ENCODE data around the gene SLC11A2.

DNA sequence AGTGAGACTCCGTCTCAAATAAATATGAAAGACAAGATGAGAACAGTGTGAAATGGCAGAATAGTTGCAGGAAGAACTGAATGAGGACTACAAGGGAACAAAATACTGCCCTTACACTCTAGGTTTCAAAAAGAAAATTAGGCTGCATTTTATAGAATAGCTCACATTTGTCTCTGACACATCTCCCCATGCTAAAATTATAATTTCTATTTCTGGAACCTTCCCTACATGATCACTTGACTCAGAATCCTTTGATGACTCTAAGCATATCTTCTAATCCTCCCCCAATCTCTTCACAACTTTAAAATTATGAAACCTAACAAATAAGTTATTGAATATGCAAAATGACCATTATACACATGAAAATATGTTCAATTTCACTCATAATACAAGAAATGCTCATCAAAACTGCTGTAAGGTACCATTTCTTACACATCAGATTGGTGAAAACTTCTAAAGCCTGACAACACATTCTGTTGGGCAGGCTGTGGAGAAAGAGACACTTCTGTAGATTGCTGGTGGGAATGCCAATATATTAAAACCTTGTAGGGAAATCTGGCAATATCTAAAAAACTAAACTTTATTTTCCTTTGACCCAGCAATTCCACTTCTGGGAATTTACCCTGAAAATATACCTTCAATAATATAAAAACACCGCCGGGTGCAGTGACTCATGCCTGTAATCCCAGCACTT is 78.1 kb downstream of the SLC11A2 start:
- TF ChIP-seq POLR2A (IDR thresholded peaks at IDR 0.05; ENCODE audit: low read length) (no peak), GATA1 (IDR thresholded peaks at IDR 0.05; ENCODE audit: low read depth, low read length) (no peak)
